Astrocyte (in vitro differentiated cells and primary cell): ENCODE measurements around the gene SPDYE6.

Source experiments
- EZH2 ChIP-seq: IDR thresholded peaks from 2 replicates; pipeline ENCODE4 v1.6.1; 2012; ENCODE audit warnings: mild to moderate bottlenecking, low read length, inconsistent platforms; ENCODE audit not compliant: insufficient read depth
- TF ChIP-seq, protein P1 (sequence below): IDR thresholded peaks from 2 replicates; pipeline ENCODE4 v1.5.1; 2011; ENCODE audit warnings: low read depth, mild to moderate bottlenecking, inconsistent platforms, low read length, moderate library complexity; ENCODE audit not compliant: insufficient read depth

DNA sequence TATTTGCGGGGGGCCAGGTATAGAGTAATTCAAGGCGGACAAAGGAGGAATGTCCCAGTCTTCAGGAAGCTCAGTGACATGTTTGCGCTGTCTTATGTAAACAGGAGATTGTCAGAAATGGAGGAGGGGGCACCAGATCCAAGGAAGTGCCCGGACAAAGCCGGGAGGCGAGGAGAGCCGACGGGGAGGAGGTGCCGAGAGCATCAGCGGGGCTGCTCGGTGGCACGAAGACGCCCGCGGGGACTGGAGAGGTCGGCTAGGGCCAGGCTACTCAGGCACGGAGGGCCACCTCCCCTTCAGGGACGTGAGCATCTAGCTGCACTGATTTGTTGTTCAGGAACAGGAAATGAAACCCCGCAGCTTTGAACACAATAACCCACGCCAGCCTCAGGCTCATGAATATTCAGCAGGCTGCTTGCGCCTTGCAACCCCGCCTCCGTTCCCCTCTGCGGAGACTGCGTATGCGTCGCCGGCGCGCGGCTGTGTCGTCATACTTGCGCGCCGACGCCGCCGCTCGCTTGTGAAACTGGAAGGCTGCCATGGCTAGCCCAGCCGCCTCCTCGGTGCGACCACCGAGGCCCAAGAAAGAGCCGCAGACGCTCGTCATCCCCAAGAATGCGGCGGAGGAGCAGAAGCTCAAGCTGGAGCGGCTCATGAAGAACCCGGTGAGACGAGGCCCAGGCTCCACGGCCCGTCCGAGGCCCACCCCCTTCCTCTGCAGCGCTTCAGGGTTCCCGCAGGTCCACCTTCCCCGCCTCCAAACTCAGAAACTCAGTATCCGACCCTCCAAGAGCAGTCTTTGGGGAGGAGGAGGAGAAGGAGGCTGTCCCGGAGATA lies 39.8 kb upstream of the SPDYE6 start, which contains the start of gene PRKRIP1:
- TF ChIP-seq, protein P1, sequence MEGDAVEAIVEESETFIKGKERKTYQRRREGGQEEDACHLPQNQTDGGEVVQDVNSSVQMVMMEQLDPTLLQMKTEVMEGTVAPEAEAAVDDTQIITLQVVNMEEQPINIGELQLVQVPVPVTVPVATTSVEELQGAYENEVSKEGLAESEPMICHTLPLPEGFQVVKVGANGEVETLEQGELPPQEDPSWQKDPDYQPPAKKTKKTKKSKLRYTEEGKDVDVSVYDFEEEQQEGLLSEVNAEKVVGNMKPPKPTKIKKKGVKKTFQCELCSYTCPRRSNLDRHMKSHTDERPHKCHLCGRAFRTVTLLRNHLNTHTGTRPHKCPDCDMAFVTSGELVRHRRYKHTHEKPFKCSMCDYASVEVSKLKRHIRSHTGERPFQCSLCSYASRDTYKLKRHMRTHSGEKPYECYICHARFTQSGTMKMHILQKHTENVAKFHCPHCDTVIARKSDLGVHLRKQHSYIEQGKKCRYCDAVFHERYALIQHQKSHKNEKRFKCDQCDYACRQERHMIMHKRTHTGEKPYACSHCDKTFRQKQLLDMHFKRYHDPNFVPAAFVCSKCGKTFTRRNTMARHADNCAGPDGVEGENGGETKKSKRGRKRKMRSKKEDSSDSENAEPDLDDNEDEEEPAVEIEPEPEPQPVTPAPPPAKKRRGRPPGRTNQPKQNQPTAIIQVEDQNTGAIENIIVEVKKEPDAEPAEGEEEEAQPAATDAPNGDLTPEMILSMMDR, result no peak
- no peak for TF ChIP-seq EZH2
